Activated CD8-positive, alpha-beta memory T cell treated with anti-CD3 and anti-CD28 coated beads, Interleukin-2, amount 10 ng/mL, durations not matched to agents 7 days and 5 days (primary cell): ENCODE results near the gene TDRD10. TPM values are rescaled to one million over a fixed set of nuclear protein-coding genes. Genes with fewer than 3 reads are reported as not detected.
"Not testable (repeated sequence)": the region's sequence is repeated elsewhere in the genome, so short reads cannot be mapped to it uniquely, and the experiment has no call there.

Source experiments
- ATAC-seq: fragments of 150-1000 bp; cut with Tn5 transposase; one replicate; pipeline ENCODE4 v1.10.0; 2021; ENCODE audit warnings: moderate library complexity
- CTCF ChIA-PET: fragments of 350-600 bp; sonication (Branson Sonifier 250); formaldehyde crosslinking; loops from one replicate; lab custom pipeline; 2021; ENCODE audit warnings: antibody characterized with exemption; lab: Charles Lee
- DNase-seq: peaks from one replicate; pipeline ENCODE4 v3.0.0-alpha.2; 2020
- H3K27ac Mint-ChIP-seq: one replicate; pipeline ENCODE4 v1.8.0; 2021; ENCODE audit warnings: mild to moderate bottlenecking, mixed read lengths
- H3K27me3 Mint-ChIP-seq: one replicate; pipeline ENCODE4 v1.8.0; 2021; ENCODE audit warnings: mixed read lengths
- H3K36me3 Mint-ChIP-seq: one replicate; pipeline ENCODE4 v1.8.0; 2021; ENCODE audit warnings: mild to moderate bottlenecking, mixed read lengths
- H3K4me1 Mint-ChIP-seq: one replicate; pipeline ENCODE4 v1.8.0; 2021; ENCODE audit warnings: mixed read lengths
- H3K4me3 Mint-ChIP-seq: one replicate; pipeline ENCODE4 v1.8.0; 2021; ENCODE audit warnings: mild to moderate bottlenecking, moderate library complexity, mixed read lengths
- H3K9me3 Mint-ChIP-seq: one replicate; pipeline ENCODE4 v1.8.0; 2022; ENCODE audit warnings: low read depth, mixed read lengths
- total RNA-seq, 2 experiments: library from RNA; stranded (reverse); gene quantifications; one replicate each; pipeline ENCODE4 v1.2.3, GENCODE V29; 2021

TDRD10 gene
- total RNA-seq, 2 experiments from 2014 or later, result not detected

DNA sequence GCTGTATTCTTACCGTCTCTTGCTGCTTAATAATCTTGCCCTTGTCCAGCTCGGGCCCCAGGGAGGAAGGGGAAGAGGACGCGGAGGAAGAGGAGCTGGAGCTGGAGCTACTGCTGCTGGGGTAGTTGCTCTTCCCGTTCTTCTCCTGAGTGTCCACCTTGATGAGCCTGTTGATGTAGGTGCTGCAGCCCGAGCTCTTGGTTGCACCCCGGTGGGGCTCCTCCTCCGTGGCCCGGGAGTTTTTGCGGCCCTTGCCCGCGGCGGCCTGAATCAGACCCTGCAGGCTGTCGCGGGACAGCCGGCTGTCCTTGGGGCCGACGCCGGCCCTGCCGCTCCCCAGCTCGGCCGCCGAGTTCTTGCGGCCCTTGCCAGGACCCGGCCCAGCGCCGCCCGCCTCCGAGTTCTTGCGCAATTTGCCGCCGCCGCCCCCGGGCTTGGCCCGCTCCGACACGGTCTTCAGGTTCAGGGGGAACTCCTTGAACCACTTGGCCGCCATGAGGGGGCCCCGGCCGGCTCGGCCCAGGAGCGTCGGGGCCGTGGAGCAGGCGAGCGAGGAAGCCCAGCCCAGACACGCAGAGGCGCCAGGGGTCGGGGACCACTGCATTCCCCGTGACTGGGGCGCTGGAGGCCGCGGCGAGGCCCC lies 475 bp upstream of the TDRD10 start:
- no peak for DNase-seq
- no peak for ATAC-seq
- Mint-ChIP-seq H3K4me1 (peaks cover 8% of the 10 kb centered on the region), H3K4me3 (no peak overlapping the region), H3K27me3 (peaks cover 72% of the 10 kb centered on the region), H3K9me3 (no peaks in the 10 kb centered on the region), H3K27ac (no peak overlapping the region), H3K36me3 (peaks cover 2% of the 10 kb centered on the region)
- CTCF ChIA-PET, result interaction anchor here (0.8 kb wide), 1 partner anchor 21 kb away, joined by 3 read pairs; no protein-coding TSS in a partner anchor

DNA sequence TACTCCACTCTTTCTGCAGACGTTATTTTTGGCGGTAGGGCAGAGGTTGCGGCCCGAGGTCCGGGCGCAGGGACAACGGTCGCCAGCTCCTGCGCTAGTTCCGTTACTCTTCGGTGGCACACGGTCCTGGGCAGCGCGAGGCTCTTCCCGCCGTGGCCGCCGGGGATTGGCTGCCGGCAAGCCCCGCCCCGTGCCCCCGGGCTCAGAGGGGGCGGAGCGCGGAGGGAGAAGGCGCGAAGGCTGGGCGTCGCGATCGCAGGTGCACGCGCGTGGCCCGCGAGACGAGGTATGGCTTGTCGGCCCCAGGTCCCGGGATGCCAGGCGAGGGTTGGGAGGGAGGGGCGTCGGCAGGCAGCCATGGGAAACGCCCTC lies 711 bp downstream of the TDRD10 start:
- peaks cover 2% of the 10 kb centered on the region for H3K36me3 Mint-ChIP-seq
- ATAC-seq, result no peak
- no peak for DNase-seq
- H3K9me3 Mint-ChIP-seq, result no peaks in the 10 kb centered on the region
- peaks cover 77% of the 10 kb centered on the region for H3K27me3 Mint-ChIP-seq
- H3K4me3 Mint-ChIP-seq, result no peak overlapping the region
- H3K4me1 Mint-ChIP-seq, result peaks cover 4% of the 10 kb centered on the region
- CTCF ChIA-PET, result no interaction called here
- no peak overlapping the region for H3K27ac Mint-ChIP-seq

DNA sequence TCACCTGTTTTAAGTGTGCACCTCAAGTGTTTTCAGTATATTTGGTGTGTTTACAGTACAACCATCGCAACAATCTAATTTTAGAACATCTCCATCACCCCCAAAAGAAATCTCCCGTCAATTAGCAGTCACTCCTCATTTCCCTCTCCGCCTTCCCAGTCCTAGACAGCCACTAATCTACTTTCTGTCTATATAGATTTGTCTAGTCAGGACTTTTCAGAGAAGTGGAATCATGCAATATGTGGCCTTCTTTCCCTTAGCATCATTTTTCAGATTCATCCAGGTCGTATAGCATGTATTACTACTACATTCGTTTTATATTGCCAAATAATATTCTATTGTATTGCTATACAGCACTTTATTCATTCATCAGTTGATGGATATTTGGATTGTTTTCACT lies 1.9 kb downstream of the TDRD10 start:
- CTCF ChIA-PET, result no interaction called here
- Mint-ChIP-seq H3K9me3 (no peaks in the 10 kb centered on the region), H3K27me3 (peaks cover 82% of the 10 kb centered on the region), H3K4me1 (peaks cover 4% of the 10 kb centered on the region), H3K27ac (no peak overlapping the region), H3K36me3 (no peaks in the 10 kb centered on the region), H3K4me3 (no peak overlapping the region)
- ATAC-seq, result no peak
- DNase-seq, result no peak

DNA sequence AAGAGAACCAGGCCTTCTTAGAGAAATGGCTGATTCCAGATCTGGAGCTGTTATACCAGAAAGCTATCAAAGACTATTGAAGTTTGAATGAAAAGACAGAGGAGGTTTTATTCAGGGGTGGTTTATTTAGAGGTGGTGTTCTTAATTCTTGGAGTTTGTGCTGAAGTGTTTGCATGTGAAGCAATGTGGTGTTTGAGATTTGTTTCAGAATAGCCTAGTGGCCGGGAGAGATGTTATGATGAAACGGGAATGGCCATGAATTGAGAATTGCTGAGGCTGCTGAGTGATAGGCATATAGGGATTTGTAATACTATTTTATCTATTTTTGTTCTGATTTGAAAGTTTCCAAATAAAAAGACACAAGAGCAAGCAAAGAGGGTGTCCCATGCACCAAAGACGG lies 10.7 kb downstream of the TDRD10 start:
- H3K4me1 Mint-ChIP-seq, result no peaks in the 10 kb centered on the region
- no peak for ATAC-seq
- no peak overlapping the region for H3K27ac Mint-ChIP-seq
- H3K27me3 Mint-ChIP-seq, result peaks cover 56% of the 10 kb centered on the region
- CTCF ChIA-PET, result no interaction called here
- H3K9me3 Mint-ChIP-seq, result no peaks in the 10 kb centered on the region
- no peak for DNase-seq
- H3K4me3 Mint-ChIP-seq, result no peak overlapping the region
- H3K36me3 Mint-ChIP-seq, result no peaks in the 10 kb centered on the region

DNA sequence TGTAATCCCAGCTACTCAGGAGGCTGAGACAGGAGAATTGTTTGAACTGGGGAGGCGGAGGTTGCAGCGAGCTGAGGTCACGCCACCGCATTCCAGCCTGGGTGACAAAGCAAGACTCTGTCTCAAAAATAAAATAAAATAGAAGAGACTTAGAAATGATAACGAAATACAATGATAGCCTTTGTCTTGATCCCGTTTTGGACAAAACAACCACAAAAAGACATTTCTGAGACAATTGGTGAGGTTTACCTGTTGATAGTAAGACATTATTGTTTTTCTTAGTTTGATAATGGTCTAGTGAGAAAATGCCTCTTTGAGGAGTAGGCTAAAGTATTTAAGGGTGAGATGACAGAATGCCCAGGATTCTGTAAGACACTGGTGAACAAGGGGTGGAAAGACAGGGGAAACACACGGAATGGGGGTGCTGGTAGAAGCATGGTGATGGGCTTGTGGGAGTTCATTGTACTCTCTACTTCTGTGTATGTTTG lies 12.1 kb downstream of the TDRD10 start:
- H3K9me3 Mint-ChIP-seq, result no peaks in the 10 kb centered on the region
- DNase-seq (no peak), ATAC-seq (no peak)
- H3K36me3 Mint-ChIP-seq, result no peaks in the 10 kb centered on the region
- no peaks in the 10 kb centered on the region for H3K4me1 Mint-ChIP-seq
- CTCF ChIA-PET, result no interaction called here
- H3K4me3 Mint-ChIP-seq, result no peak overlapping the region
- no peak overlapping the region for H3K27ac Mint-ChIP-seq
- H3K27me3 Mint-ChIP-seq, result peaks cover 47% of the 10 kb centered on the region

DNA sequence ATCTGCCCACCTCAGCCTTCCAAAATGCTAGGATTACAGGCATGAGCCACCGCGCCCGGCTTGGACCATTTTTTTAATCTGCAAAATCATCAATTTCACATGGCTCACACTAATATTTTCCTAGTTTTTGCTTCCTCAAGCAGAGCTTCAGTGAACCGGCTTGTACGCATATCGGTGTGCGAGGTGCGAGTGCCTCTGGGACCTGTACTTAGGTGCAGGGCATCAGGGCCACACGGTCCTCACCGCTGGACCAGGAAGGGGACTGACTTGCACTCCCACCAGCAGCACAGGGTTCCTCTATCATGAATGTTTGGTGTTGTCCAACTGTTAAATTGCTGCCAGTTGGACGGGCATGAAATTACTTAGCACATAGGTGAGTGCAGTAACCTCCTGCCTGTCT lies 15.6 kb downstream of the TDRD10 start:
- H3K9me3 Mint-ChIP-seq, result no peaks in the 10 kb centered on the region
- H3K27ac Mint-ChIP-seq, result no peak overlapping the region
- DNase-seq (no peak), ATAC-seq (no peak)
- H3K27me3 Mint-ChIP-seq, result peaks cover 44% of the 10 kb centered on the region
- H3K4me3 Mint-ChIP-seq, result no peak overlapping the region
- CTCF ChIA-PET, result interaction anchor here (1.0 to 1.8 kb wide), 2 partner anchors 29 to 38 kb away, joined by 4 read pairs; no protein-coding TSS in a partner anchor
- no peaks in the 10 kb centered on the region for H3K4me1 Mint-ChIP-seq
- H3K36me3 Mint-ChIP-seq, result no peaks in the 10 kb centered on the region

DNA sequence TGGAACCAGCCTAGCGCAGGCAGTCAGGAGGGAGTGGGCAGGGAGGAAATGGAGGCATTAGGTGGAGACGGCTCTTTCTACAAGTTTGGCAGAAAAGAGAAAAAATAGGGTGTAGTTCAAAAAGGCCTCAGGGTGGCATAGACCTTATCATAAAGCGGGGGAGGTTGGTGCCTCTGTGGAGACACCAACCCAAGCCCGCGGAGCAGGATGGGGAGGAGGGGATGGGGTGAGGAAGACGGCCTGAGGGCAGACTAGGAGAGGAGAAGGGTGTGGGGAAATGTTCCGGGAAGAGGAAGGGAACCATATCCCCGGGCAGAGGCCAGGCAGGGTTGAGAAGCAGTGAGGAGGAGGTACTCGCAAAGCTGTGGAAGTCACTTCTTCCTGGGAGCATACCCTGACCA lies 17.6 kb downstream of the TDRD10 start:
- no peak for ATAC-seq
- no peaks in the 10 kb centered on the region for H3K9me3 Mint-ChIP-seq
- H3K27ac Mint-ChIP-seq, result no peak overlapping the region
- H3K27me3 Mint-ChIP-seq, result peaks cover 38% of the 10 kb centered on the region
- no peak for DNase-seq
- no peaks in the 10 kb centered on the region for H3K4me1 Mint-ChIP-seq
- no peaks in the 10 kb centered on the region for H3K36me3 Mint-ChIP-seq
- no peak overlapping the region for H3K4me3 Mint-ChIP-seq
- CTCF ChIA-PET, result interaction anchor here (1.1 kb wide), 1 partner anchor 27 kb away, joined by 3 read pairs; no protein-coding TSS in a partner anchor

DNA sequence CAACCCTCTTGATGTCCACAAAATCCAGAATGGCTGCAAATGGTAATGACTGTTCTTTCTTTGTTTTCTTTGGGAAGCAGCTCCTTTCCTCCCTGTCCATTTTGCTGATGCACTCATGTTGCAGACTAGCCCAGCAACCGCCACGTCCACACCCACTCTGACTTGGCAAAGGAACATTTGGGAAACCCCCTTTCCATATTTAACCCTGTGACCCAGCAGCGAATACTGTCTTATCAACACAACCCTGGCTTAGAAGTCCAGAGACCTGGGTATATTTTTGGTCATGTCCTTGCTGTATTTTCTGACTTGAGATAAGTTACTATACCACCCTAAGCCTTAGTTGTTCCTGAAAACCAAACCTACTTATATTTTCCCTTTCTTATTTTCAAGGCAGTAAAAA lies 18.3 kb downstream of the TDRD10 start:
- Mint-ChIP-seq H3K27ac (no peak overlapping the region), H3K4me1 (no peaks in the 10 kb centered on the region), H3K27me3 (peaks cover 36% of the 10 kb centered on the region), H3K36me3 (no peaks in the 10 kb centered on the region), H3K9me3 (no peaks in the 10 kb centered on the region), H3K4me3 (no peak overlapping the region)
- CTCF ChIA-PET, result interaction anchor here (1.1 kb wide), 1 partner anchor 565 kb away, joined by 3 read pairs; no protein-coding TSS in a partner anchor
- DNase-seq, result no peak
- no peak for ATAC-seq

DNA sequence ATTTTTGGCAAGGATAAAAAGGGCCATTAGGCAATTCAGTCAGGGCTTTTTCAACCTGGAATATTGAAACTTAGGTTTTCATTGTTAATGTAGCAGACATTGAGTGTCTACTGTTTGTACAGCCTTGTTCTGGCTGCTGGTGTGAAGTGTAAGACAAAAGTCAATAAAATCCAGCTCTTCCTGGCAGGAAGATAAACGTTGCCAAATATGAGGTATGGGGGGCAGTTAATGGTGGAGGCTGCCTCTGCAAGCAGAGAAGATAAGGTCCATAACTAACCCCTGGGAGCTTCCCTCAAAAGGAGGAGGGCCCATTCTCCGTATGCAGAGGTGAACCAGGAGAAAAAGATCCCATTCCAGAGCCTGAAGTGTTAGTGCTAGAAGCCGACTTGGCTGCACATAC lies 19.7 kb downstream of the TDRD10 start:
- DNase-seq (no peak), ATAC-seq (no peak)
- Mint-ChIP-seq H3K36me3 (no peaks in the 10 kb centered on the region), H3K27me3 (peaks cover 27% of the 10 kb centered on the region), H3K4me1 (no peaks in the 10 kb centered on the region), H3K4me3 (no peak overlapping the region), H3K27ac (no peak overlapping the region), H3K9me3 (no peaks in the 10 kb centered on the region)
- CTCF ChIA-PET, result interaction anchor here (1.2 kb wide), 1 partner anchor 13 kb away, joined by 4 read pairs; no protein-coding TSS in a partner anchor

DNA sequence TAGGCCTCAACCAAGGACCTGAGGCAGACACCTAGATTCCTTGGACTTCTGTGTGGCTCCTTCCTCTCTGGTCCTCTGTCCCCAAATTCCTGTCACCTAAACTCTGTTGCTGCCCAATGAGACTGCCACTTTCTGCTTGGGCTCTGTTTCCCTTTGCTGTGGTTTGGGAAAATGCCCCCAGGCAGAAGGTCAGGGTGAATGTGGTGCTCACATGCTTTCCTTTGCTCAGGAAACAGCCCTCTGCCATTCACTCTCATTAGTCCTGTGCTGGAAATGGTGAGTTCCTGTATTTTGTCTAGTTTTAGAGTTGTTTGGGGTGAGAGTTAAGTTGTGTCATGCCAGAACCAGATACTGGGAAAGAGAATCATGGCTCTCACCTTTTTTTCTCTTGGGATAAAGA lies 22.9 kb downstream of the TDRD10 start:
- Mint-ChIP-seq H3K4me3 (no peak overlapping the region), H3K27ac (no peak overlapping the region), H3K4me1 (no peaks in the 10 kb centered on the region), H3K9me3 (no peaks in the 10 kb centered on the region), H3K36me3 (no peaks in the 10 kb centered on the region), H3K27me3 (peaks cover 18% of the 10 kb centered on the region)
- ATAC-seq, result no peak
- CTCF ChIA-PET, result no interaction called here
- no peak for DNase-seq

DNA sequence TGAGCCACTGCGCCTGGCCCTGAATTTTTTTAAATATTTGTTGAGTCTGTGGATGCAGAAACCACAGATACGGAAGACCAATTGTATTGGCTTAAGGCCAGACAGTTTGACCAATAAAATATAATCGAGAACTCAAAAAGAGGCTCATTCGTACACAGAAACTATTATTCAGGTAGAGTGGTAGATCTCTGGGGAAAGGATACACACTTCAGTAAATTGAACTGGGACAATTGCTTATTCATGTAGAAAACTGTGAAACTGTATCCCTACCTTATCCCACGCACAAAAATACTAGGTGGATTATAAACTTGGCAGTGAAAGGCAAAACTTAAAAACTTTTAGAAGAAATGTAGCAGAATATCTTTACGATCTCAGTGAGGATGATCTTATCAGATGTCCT lies 25.2 kb downstream of the TDRD10 start:
- ATAC-seq, result no peak
- Mint-ChIP-seq H3K27ac (no peak overlapping the region), H3K36me3 (no peaks in the 10 kb centered on the region), H3K27me3 (peaks cover 9% of the 10 kb centered on the region), H3K9me3 (no peaks in the 10 kb centered on the region), H3K4me1 (no peaks in the 10 kb centered on the region), H3K4me3 (no peak overlapping the region)
- no peak for DNase-seq
- CTCF ChIA-PET, result no interaction called here

DNA sequence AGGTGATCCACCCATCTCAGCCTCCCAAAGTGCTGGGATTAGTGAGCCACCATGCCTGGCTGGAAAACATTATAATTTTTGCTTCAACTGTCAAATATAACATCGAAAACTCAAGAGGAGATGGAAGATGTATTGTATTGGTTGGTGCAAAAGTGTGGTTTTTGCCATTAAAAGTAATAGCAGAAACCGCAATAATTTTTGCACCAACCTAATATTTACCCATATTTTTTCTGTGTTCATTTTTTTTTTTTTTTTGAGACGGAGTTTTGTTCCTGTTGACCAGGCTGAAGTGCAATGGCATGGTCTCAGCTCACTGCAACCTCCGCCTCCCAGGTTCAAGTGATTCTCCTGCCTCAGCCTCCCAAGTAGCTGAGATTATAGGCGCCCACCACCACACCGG lies 27.3 kb downstream of the TDRD10 start:
- Mint-ChIP-seq H3K4me3 (no peak overlapping the region), H3K4me1 (no peaks in the 10 kb centered on the region), H3K27me3 (peaks cover 7% of the 10 kb centered on the region), H3K36me3 (no peaks in the 10 kb centered on the region), H3K27ac (no peak overlapping the region), H3K9me3 (no peaks in the 10 kb centered on the region)
- CTCF ChIA-PET, result interaction anchor here (2.2 kb wide), 1 partner anchor 49 kb away, joined by 6 read pairs; no protein-coding TSS in a partner anchor
- ATAC-seq, result no peak
- DNase-seq, result no peak

DNA sequence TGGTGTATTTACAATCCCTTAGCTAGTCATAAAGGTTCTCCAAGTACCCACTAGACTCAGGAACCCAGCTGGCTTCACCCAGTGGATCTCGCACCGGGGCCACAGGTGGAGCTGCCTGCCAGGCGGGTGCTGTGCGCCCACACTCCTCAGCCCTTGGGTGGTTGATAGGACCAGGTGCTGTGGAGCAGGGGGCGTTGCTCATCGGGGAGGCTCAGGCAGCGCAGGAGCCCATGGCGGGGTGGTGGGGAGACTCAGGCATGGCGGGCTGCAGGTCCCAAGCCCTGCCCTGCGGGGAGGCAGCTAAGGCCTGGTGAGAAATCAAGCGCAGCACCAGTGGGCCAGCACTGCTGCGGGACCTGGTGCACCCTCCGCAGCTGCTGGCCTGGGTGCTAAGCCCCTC lies 29.9 kb downstream of the TDRD10 start:
- H3K9me3 Mint-ChIP-seq, ATAC-seq, H3K27ac Mint-ChIP-seq, H3K4me3 Mint-ChIP-seq, DNase-seq, H3K36me3 Mint-ChIP-seq, H3K4me1 Mint-ChIP-seq: not testable (repeated sequence)
- CTCF ChIA-PET, result interaction anchor here (0.9 kb wide), 1 partner anchor 52 kb away, joined by 4 read pairs; no protein-coding TSS in a partner anchor
- peaks cover 24% of the 10 kb centered on the region for H3K27me3 Mint-ChIP-seq
